GM12878 (cell line): ENCODE data around the gene TRPM6. TPM values are rescaled to one million over a fixed set of nuclear protein-coding genes. Genes with fewer than 3 reads are reported as not detected.

Source experiments
- ATAC-seq: fragments of 200-7000 bp; cut with Tn5 transposase; 3 replicates; pipeline ENCODE4 v1.9.1; 2020; ENCODE audit warnings: mild to moderate bottlenecking, moderate library complexity
- BruUV-seq: library from RNA; stranded (reverse); fragments of 400-500 nt; replicated peaks from 2 replicates; lab custom pipeline; 2021; lab: Mats Ljungman, UMichigan
- CTCF ChIA-PET: fragments of 300-600 bp; sonication (Branson Sonifier 250); formaldehyde crosslinking; extraction: SDS; loops from one replicate; lab custom pipeline; 2021; ENCODE audit warnings: inconsistent platforms; lab: Yijun Ruan, JAX
- POLR2A ChIA-PET: fragments of 350-600 bp; formaldehyde crosslinking; extraction: SDS; loops from one replicate; lab custom pipeline; 2021; ENCODE audit warnings: inconsistent platforms; lab: Charles Lee
- RAD21 ChIA-PET: fragments of 300-600 bp; sonication (Branson Sonifier 250); formaldehyde crosslinking; loops from one replicate; lab custom pipeline; 2023; ENCODE audit warnings: antibody characterized with exemption; ENCODE audit not compliant: unreplicated experiment; lab: Charles Lee
- SMC1A ChIA-PET: fragments of 300-600 bp; sonication (Branson Sonifier 250); formaldehyde crosslinking; loops from one replicate; lab custom pipeline; 2023; ENCODE audit not compliant: unreplicated experiment, uncharacterized antibody; lab: Charles Lee
- DNase-seq: peaks from one replicate; pipeline ENCODE4 v3.0.0-alpha.2; 2011; ENCODE audit warnings: low read depth, low spot score
- FAIRE-seq: peaks from 3 replicates; lab custom pipeline; 2011; peaks lifted over from hg19 to GRCh38; lab: Jason Lieb, UNC
- H2AFZ ChIP-seq: 2 replicates; pipeline ENCODE4 v1.6.0; 2011; ENCODE audit warnings: low read depth, low read length, control low read depth; ENCODE audit not compliant: control insufficient read depth
- H3K27ac ChIP-seq: 2 replicates; pipeline ENCODE4 v1.5.1; 2011; ENCODE audit warnings: control low read depth; ENCODE audit not compliant: control insufficient read depth, insufficient read depth
- H3K27me3 ChIP-seq, 2 experiments: replicated peaks in 1 of 2; 2 replicates each; pipeline versions ENCODE4 v1.6.0 to v1.6.1; 2011; ENCODE audit warnings: low read length in 1 of 2; ENCODE audit not compliant: control insufficient read depth in 2 of 2, insufficient read depth in 2 of 2
- H3K36me3 ChIP-seq, 2 experiments: 2 replicates each; pipeline ENCODE4 v1.5.1; 2011; ENCODE audit warnings: low read length in 1 of 2; ENCODE audit not compliant: control insufficient read depth in 2 of 2, insufficient read depth in 2 of 2
- H3K4me1 ChIP-seq: 2 replicates; pipeline ENCODE4 v1.6.1; 2011; ENCODE audit warnings: mild to moderate bottlenecking, low read length, moderate library complexity, mixed read lengths; ENCODE audit not compliant: control insufficient read depth, insufficient read depth
- H3K4me2 ChIP-seq: 2 replicates; pipeline ENCODE4 v1.6.0; 2011; ENCODE audit warnings: control low read depth; ENCODE audit not compliant: control insufficient read depth, insufficient read depth
- H3K4me3 ChIP-seq: fragments of 200-600 bp; sonication (generic); 2 replicates; pipeline ENCODE4 v1.5.1; 2016
- H3K79me2 ChIP-seq: 2 replicates; pipeline ENCODE4 v1.6.0; 2011; ENCODE audit warnings: low read length; ENCODE audit not compliant: control insufficient read depth, insufficient read depth
- H3K9ac ChIP-seq: 2 replicates; pipeline ENCODE4 v1.8.0; 2011; ENCODE audit warnings: low read length, control low read depth, mixed read lengths; ENCODE audit not compliant: control insufficient read depth, insufficient read depth
- H3K9me3 ChIP-seq: replicated peaks from 3 replicates; pipeline ENCODE4 v1.5.1; 2011; ENCODE audit warnings: mild to moderate bottlenecking, low read length; ENCODE audit not compliant: control insufficient read depth, insufficient read depth
- H4K20me1 ChIP-seq: 2 replicates; pipeline ENCODE4 v1.6.0; 2011; ENCODE audit not compliant: control insufficient read depth, insufficient read depth
- FOXM1 ChIP-seq: IDR thresholded peaks from 2 replicates; pipeline ENCODE4 v1.6.1; 2012; ENCODE audit warnings: low read depth, mild to moderate bottlenecking, inconsistent platforms, low read length, moderate library complexity
- JUND ChIP-seq: IDR thresholded peaks from 2 replicates; pipeline ENCODE4 v1.6.1; 2012; ENCODE audit warnings: low read depth, mild to moderate bottlenecking, low read length, improper control_type of control experiment, moderate library complexity
- NFYA ChIP-seq: IDR thresholded peaks from 2 replicates; pipeline ENCODE4 v1.6.1; 2011; ENCODE audit warnings: low read depth, mild to moderate bottlenecking, low read length, improper control_type of control experiment, borderline replicate concordance
- NR2F1 ChIP-seq: fragments of 450-650 bp; conservative IDR thresholded peaks from 2 replicates; pipeline ENCODE4 v1.6.1; 2017; ENCODE audit warnings: mild to moderate bottlenecking
- POLR2AphosphoS5 ChIP-seq: IDR thresholded peaks from 2 replicates; pipeline ENCODE4 v1.6.1; 2011; ENCODE audit warnings: mild to moderate bottlenecking, low read length, inconsistent platforms
- RCOR1 ChIP-seq: conservative IDR thresholded peaks from 2 replicates; pipeline ENCODE4 v1.6.1; 2012; ENCODE audit warnings: low read depth, low read length, improper control_type of control experiment
- TBL1XR1 ChIP-seq: IDR thresholded peaks from 2 replicates; pipeline ENCODE4 v1.6.1; 2012; ENCODE audit warnings: low read depth, low read length, improper control_type of control experiment
- TCF3 ChIP-seq: IDR thresholded peaks from 2 replicates; pipeline ENCODE4 v1.6.1; 2012; ENCODE audit warnings: low read depth, mild to moderate bottlenecking, low read length, borderline replicate concordance; ENCODE audit not compliant: insufficient read depth
- WGBS: methylation state at CpG from one replicate; pipeline ENCODE4 v1.1.6; 2016; ENCODE audit warnings: low lambda C conversion rate; ENCODE audit not compliant: insufficient replicate concordance, insufficient coverage; ENCODE audit errors: missing lambda C conversion rate; 5-methylcytosine and 5-hydroxymethylcytosine counted together
- in situ Hi-C: fragments of 300-500 bp; cut with MboI; formaldehyde crosslinking; loops from 9 replicates; pipeline ENCODE4 v1.14.3; 2018; ENCODE audit warnings: mixed read lengths
- intact Hi-C: fragments of 100-400 bp; cut with micrococcal nuclease; formaldehyde crosslinking; loops from one replicate; pipeline ENCODE4 v1.14.2; 2022; ENCODE audit not compliant: unreplicated experiment
- polyA plus RNA-seq, 11 experiments: library from polyadenylated mRNA; depleted of rRNA in 4 of 11; unstranded in 6 of 11; stranded (reverse) in 5 of 11; fragments of >200 nt; fragmentation: Nextera tagmentation in 4 of 11; fragmentation: Illumina TruSeq in 1 of 11; extraction: Ambion mirVana in 4 of 11; extraction: Trizol in 1 of 11; gene quantifications; 1 replicate in 1 of 11; 2 replicates in 10 of 11; pipeline versions ENCODE4 v1.2.1 to v1.2.3, GENCODE V29; 2011 to 2016; ENCODE audit warnings: inconsistent platforms in 2 of 11, missing spikeins in 2 of 11, low read depth in 1 of 11
- total RNA-seq, 4 experiments: library from RNA; depleted of rRNA in 3 of 4; stranded (reverse); fragments of >200 nt in 3 of 4; fragmentation: Illumina TruSeq in 1 of 4; extraction: Trizol in 1 of 4; gene quantifications; 2 replicates each; pipeline versions ENCODE4 v1.2.1 to v1.2.3, GENCODE V29; 2013 to 2021

TRPM6 gene
- total and polyA plus RNA-seq, 10 of the 15 experiments (the other 5 are each of a cell fraction or from before 2014, with no cell fraction given): under 0.01 to 0.34 (median 0.05) TPM; not detected in 1

DNA sequence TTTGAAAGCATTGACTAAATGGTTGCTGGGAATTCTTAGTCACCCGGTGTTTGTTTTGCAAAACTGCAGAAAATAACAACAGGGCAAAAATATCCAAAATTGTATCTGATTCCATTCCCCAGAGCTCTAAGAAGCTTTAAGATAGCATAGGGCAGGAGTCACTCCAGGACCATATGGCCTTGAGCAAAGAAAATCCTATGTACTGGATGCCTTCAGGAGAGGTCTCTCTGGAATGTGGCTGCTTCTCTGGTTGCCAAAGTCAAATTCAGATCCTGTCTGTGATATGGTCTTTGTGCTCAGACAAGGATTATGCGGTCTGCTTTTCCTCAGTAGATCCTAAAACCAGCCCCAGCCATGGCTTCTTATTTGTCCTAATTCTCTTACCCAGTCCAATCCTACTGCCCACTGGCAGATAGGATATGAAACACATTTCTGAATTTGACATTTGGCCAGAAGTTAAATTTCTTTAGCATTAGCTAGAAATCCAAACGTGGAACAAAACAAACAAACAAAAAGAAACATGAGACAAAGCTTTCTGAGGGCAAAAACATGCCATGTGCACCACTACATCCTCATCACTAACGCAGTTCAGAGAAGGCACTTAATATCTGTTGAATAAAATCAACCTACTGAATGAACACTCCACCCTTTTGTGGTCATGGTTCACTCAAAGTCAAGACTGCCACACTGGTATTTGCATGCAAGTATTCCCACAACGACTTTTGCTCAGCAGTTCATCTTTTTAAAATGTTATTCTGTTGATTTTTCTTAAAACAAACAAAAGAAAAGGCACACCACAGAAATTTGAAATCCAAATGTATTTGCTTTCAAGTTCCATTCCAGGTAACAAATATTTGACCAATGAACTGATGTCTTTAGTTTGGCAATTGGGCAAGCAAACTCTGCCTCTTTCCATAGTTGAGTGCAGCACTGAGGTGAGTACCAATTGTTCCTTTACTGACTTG, 165.7 kb downstream of the TRPM6 start:
- no peaks in the 10 kb centered on the region for H3K4me1 ChIP-seq
- no peaks in the 10 kb centered on the region for H3K36me3 ChIP-seq
- ATAC-seq (no peak), FAIRE-seq (no peak), DNase-seq (no peak)
- no peak overlapping the region for H2AFZ ChIP-seq
- in situ Hi-C loops (no loop called here), intact Hi-C loops (no loop called here)
- H4K20me1 ChIP-seq: no peaks in the 10 kb centered on the region
- SMC1A ChIA-PET: no interaction called here
- RAD21 ChIA-PET: no interaction called here
- WGBS: 7% methylated on average over 5 of the region's 5 CpGs
- BruUV-seq: no TSS peak
- H3K27ac ChIP-seq: no peak overlapping the region
- POLR2A ChIA-PET: no interaction called here
- CTCF ChIA-PET: no interaction called here
- no peaks in the 10 kb centered on the region for H3K79me2 ChIP-seq
- no peak overlapping the region for H3K4me2 ChIP-seq
- no peak overlapping the region for H3K9ac ChIP-seq
- H3K9me3 ChIP-seq: no peaks in the 10 kb centered on the region
- peaks cover 0 to 1% of the 10 kb centered on the region in 2 experiments; a peak in 1 of 4 replicates for H3K27me3 ChIP-seq
- no peak overlapping the region for H3K4me3 ChIP-seq
- TF ChIP-seq RCOR1 (no peak), JUND (no peak), NFYA (no peak), FOXM1 (no peak), POLR2AphosphoS5 (no peak), TCF3 (no peak), NR2F1 (no peak), TBL1XR1 (no peak)
